Immature natural killer cell (primary cell): ENCODE data around the gene PRR12. TPM values are rescaled to one million over a fixed set of nuclear protein-coding genes. Genes with fewer than 3 reads are reported as not detected.

Experiments used
- DNase-seq, 3 donors: peaks; one replicate each; pipeline ENCODE4 v3.0.0; 2022; ENCODE audit warnings: mixed read lengths in 1 of 3
- H3K27ac Mint-ChIP-seq, 6 donors: one replicate each; pipeline ENCODE4 v1.8.0; 2020; ENCODE audit warnings: mixed read lengths in 6 of 6, mild to moderate bottlenecking in 5 of 6, inconsistent platforms in 4 of 6, moderate library complexity in 3 of 6
- H3K27me3 Mint-ChIP-seq, 3 donors: one replicate each; pipeline ENCODE4 v1.8.0; 2020 to 2021; ENCODE audit warnings: low read depth in 3 of 3, mild to moderate bottlenecking in 3 of 3, mixed read lengths in 3 of 3, moderate library complexity in 3 of 3, inconsistent platforms in 1 of 3
- H3K36me3 Mint-ChIP-seq, 3 donors: one replicate each; pipeline ENCODE4 v1.8.0; 2020; ENCODE audit warnings: mixed read lengths in 3 of 3, inconsistent platforms in 2 of 3, mild to moderate bottlenecking in 2 of 3
- H3K4me1 Mint-ChIP-seq, 2 donors: one replicate each; pipeline ENCODE4 v1.8.0; 2020; ENCODE audit warnings: inconsistent platforms in 2 of 2, mild to moderate bottlenecking in 2 of 2, mixed read lengths in 2 of 2, moderate library complexity in 1 of 2
- H3K4me3 Mint-ChIP-seq, 5 donors: one replicate each; pipeline ENCODE4 v1.8.0; 2020; ENCODE audit warnings: mild to moderate bottlenecking in 5 of 5, mixed read lengths in 5 of 5, inconsistent platforms in 3 of 5, moderate library complexity in 3 of 5
- H3K9me3 Mint-ChIP-seq, 6 donors: one replicate each; pipeline ENCODE4 v1.8.0; 2020; ENCODE audit warnings: mild to moderate bottlenecking in 6 of 6, mixed read lengths in 6 of 6, inconsistent platforms in 4 of 6, moderate library complexity in 3 of 6
- polyA plus RNA-seq, 3 donors: library from polyadenylated mRNA; unstranded; fragments of 300-500 nt; fragmentation: Illumina TruSeq; gene quantifications; one replicate each; pipeline ENCODE4 v1.2.3, GENCODE V29; 2021

Gene PRR12
- polyA plus RNA-seq, 3 donors from 2014 or later, result 0.21 to 4.0 (median 2.0) TPM

- H3K27ac Mint-ChIP-seq, result peak overlapping the region; percentile 81 to 99 (median 96)
- peak; percentile 61 to 62 (median 61) for DNase-seq
- peaks cover 4 to 11% (median 6%) of the 10 kb centered on the region in 3 donors for H3K36me3 Mint-ChIP-seq
- H3K4me1 Mint-ChIP-seq, result peaks cover 18 to 20% of the 10 kb centered on the region in 2 donors
- peaks cover 2 to 7% (median 5%) of the 10 kb centered on the region in 3 donors for H3K27me3 Mint-ChIP-seq
- peak overlapping the region; percentile 47 to 74 (median 67) for H3K4me3 Mint-ChIP-seq
- no peaks in the 10 kb centered on the region for H3K9me3 Mint-ChIP-seq
These were observed 64.8 kb downstream of the PRR12 start for GRCh38 chr19:49655570-49656455.

DNA sequence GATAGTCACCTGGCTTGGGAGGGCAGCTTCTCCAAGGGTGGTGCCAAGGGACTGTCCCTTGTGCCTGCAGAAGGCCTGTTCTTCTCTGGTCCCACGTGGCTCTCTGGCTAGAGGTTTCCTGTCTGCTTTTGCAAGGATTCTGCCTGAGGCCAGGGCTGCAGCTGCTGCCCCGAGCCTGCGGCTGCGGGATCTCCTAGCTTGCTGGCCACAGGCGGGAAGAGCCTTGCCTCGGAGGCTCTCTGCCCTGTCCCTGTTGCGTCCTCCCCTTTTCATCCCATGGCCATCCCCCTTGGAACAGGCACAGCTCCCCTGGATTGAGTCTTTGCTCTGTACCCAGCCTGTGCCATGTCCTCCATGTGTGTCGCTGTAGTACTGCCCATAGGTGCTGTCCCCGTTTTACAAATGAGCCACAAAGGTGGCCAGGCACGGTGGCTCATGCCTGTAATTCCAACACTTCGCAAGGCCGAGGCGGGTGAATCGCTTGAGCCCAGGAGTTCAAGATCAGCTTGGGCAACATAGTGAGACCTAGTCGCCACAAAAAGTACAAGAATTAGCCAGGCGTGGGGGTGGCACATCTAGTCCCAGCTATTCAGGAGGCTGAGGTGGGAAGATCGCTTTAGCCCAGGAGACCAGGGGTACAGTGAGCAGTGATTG lies 65.6 kb downstream of the PRR12 start:
- peaks cover 18 to 20% of the 10 kb centered on the region in 2 donors for H3K4me1 Mint-ChIP-seq
- no peak for DNase-seq
- peaks cover 4 to 11% (median 6%) of the 10 kb centered on the region in 3 donors for H3K36me3 Mint-ChIP-seq
- H3K27ac Mint-ChIP-seq, result peak overlapping the region; percentile 81 to 99 (median 96)
- peaks cover 2 to 7% (median 5%) of the 10 kb centered on the region in 3 donors for H3K27me3 Mint-ChIP-seq
- no peaks in the 10 kb centered on the region for H3K9me3 Mint-ChIP-seq
- peak overlapping the region in 3 of 5 donors; percentile 1 to 74 (median 69) for H3K4me3 Mint-ChIP-seq

- Mint-ChIP-seq H3K4me1 (peaks cover 18 to 22% of the 10 kb centered on the region in 2 donors), H3K27ac (peak overlapping the region in 2 of 6 donors; percentile 46 to 67), H3K36me3 (peaks cover 4 to 11% (median 6%) of the 10 kb centered on the region in 3 donors), H3K9me3 (no peaks in the 10 kb centered on the region), H3K27me3 (peaks cover 3 to 7% (median 5%) of the 10 kb centered on the region in 3 donors), H3K4me3 (no peak overlapping the region)
- no peak for DNase-seq
These were observed 66.6 kb downstream of the PRR12 start for GRCh38 chr19:49657493-49658138.

- Mint-ChIP-seq H3K4me1 (peaks cover 19 to 27% of the 10 kb centered on the region in 2 donors), H3K36me3 (peaks cover 4 to 11% (median 6%) of the 10 kb centered on the region in 3 donors), H3K27ac (peak overlapping the region in 1 of 6 donors; percentile 46), H3K27me3 (peaks cover 3 to 7% (median 4%) of the 10 kb centered on the region in 3 donors), H3K4me3 (no peak overlapping the region), H3K9me3 (no peaks in the 10 kb centered on the region)
- no peak for DNase-seq
These were observed 67.1 kb downstream of the PRR12 start for GRCh38 chr19:49658139-49658517.

GRCh38 chr19:49658566-49659442 lies 67.8 kb downstream of the PRR12 start:
- H3K4me1 Mint-ChIP-seq, result peaks cover 25 to 32% of the 10 kb centered on the region in 2 donors
- no peaks in the 10 kb centered on the region for H3K9me3 Mint-ChIP-seq
- H3K4me3 Mint-ChIP-seq, result no peak overlapping the region
- peak overlapping the region in 2 of 6 donors; percentile 46 to 53 for H3K27ac Mint-ChIP-seq
- peaks cover 4 to 11% (median 6%) of the 10 kb centered on the region in 3 donors for H3K36me3 Mint-ChIP-seq
- H3K27me3 Mint-ChIP-seq, result peaks cover 4 to 10% (median 4%) of the 10 kb centered on the region in 3 donors
- DNase-seq, result no peak

DNA sequence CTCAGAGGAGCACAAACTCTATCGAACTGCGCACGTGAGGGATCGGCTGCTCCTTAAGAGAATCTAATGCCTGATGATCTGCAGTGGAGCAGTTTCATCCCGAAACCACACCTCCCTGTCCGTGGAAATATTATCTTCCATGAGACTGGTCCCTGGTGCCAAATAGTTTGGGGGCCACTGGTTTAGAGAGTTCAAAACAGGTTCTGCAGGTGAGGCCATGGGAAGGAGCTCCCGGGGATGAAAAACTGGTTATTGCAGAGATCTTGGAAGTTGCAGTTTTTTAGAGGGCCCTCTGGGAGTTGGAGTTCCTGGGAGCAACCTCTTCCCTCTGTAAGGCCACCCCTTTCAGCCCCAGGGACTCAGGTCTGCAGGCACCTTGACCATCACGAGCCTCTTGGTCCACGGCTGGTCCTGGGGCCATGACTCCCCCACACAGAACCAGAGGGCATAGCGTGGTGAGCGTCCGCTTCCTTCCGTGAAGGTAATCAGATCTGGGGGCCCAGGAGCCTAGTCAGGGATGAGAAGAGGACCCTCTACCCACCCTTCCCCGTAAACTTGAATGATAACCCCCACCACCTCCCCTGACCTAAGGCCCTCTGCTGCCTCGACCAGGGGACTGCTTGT lies 69.5 kb downstream of the PRR12 start:
- Mint-ChIP-seq H3K36me3 (peaks cover 0 to 4% (median 0%) of the 10 kb centered on the region in 3 donors), H3K4me1 (peaks cover 34 to 35% of the 10 kb centered on the region in 2 donors), H3K4me3 (no peak overlapping the region), H3K9me3 (no peaks in the 10 kb centered on the region), H3K27ac (peak overlapping the region in 5 of 6 donors; percentile 15 to 57 (median 21)), H3K27me3 (peaks cover 8 to 13% (median 10%) of the 10 kb centered on the region in 3 donors)
- no peak for DNase-seq

DNA sequence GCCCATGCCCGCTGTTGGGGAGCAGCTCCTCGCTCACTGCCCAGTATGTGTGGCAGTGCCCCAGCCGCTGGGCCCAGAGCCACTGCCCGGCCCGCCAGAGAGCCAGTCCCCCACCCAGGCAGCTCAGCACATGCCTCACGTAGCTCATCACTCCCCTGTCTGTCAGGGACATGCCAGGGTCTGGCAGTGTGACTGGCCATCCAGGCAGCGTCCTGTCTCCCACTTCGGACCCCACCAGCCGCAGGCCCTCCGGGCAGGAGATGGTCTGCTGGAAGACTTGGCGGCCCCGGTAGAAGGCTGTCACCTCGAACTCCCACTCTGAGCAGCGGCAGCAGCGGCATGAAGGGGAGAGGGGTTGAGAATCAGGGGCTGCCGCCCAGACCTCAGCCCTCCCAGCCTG lies 71.0 kb downstream of the PRR12 start:
- no peak for DNase-seq
- peak overlapping the region in 1 of 5 donors; percentile 18 for H3K4me3 Mint-ChIP-seq
- peak overlapping the region in 1 of 6 donors; percentile 39 for H3K27ac Mint-ChIP-seq
- peaks cover 0 to 4% (median 0%) of the 10 kb centered on the region in 3 donors for H3K36me3 Mint-ChIP-seq
- H3K9me3 Mint-ChIP-seq, result no peaks in the 10 kb centered on the region
- peaks cover 37 to 44% of the 10 kb centered on the region in 2 donors for H3K4me1 Mint-ChIP-seq
- peaks cover 7 to 14% (median 12%) of the 10 kb centered on the region in 3 donors for H3K27me3 Mint-ChIP-seq

DNA sequence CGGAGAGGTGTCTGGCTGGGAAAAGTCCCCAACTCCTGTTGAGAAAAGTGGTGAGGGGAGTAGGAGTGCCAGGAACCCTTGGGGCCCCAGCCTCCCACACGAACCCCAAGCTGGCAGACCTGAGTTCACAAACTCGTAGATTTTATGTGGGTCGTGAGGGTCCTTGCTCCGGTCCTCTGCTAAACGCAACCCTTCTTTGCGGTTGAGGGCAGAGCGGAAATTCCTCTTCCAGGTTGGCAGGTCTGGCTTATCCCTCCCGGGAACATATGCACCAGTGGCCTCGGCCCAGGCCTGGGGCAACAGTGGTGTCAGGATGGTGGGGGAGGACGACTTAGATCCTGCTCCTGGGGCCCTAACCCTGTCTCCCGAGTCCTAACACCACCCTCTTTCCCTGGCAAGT lies 72.2 kb downstream of the PRR12 start:
- DNase-seq, result no peak
- H3K4me3 Mint-ChIP-seq, result peak overlapping the region; percentile 96 to 99 (median 97)
- H3K4me1 Mint-ChIP-seq, result peaks cover 44 to 50% of the 10 kb centered on the region in 2 donors
- no peaks in the 10 kb centered on the region for H3K9me3 Mint-ChIP-seq
- H3K27ac Mint-ChIP-seq, result peak overlapping the region; percentile 93 to 99 (median 96)
- no peaks in the 10 kb centered on the region for H3K36me3 Mint-ChIP-seq
- H3K27me3 Mint-ChIP-seq, result peaks cover 7 to 12% (median 11%) of the 10 kb centered on the region in 3 donors

- Mint-ChIP-seq H3K27ac (peak overlapping the region; percentile 93 to 99 (median 96)), H3K4me3 (peak overlapping the region; percentile 96 to 99 (median 97)), H3K27me3 (peaks cover 7 to 12% (median 11%) of the 10 kb centered on the region in 3 donors), H3K9me3 (no peaks in the 10 kb centered on the region), H3K4me1 (peaks cover 44 to 50% of the 10 kb centered on the region in 2 donors), H3K36me3 (peaks cover 0 to under 1% (median 0%) of the 10 kb centered on the region in 3 donors)
- DNase-seq, result peak; percentile 80 to 85 (median 82)
These were observed 73.4 kb downstream of the PRR12 start for GRCh38 chr19:49664171-49665035.

DNA sequence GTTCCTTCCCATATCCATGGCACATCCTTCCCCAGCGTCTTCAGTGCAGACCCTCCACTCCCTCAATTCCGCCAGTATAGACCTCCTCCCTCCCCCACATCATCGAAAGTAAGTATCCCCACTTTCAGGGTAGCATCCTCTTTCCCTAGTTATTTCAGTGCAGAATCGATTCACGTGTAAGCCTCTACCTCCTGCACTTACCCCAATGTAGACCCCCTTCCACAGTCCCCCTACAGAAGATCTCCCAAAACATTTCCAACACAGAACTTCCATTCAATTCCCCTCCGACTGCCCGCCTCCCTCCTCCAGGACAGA lies 74.0 kb downstream of the PRR12 start:
- Mint-ChIP-seq H3K9me3 (no peaks in the 10 kb centered on the region), H3K27me3 (peaks cover 7 to 12% (median 11%) of the 10 kb centered on the region in 3 donors), H3K4me1 (peaks cover 44 to 50% of the 10 kb centered on the region in 2 donors), H3K4me3 (peak overlapping the region; percentile 96 to 99 (median 97)), H3K27ac (peak overlapping the region; percentile 93 to 99 (median 96)), H3K36me3 (peaks cover 0 to 5% (median 3%) of the 10 kb centered on the region in 3 donors)
- peak in 1 of 3 donors; percentile 27 for DNase-seq

DNA sequence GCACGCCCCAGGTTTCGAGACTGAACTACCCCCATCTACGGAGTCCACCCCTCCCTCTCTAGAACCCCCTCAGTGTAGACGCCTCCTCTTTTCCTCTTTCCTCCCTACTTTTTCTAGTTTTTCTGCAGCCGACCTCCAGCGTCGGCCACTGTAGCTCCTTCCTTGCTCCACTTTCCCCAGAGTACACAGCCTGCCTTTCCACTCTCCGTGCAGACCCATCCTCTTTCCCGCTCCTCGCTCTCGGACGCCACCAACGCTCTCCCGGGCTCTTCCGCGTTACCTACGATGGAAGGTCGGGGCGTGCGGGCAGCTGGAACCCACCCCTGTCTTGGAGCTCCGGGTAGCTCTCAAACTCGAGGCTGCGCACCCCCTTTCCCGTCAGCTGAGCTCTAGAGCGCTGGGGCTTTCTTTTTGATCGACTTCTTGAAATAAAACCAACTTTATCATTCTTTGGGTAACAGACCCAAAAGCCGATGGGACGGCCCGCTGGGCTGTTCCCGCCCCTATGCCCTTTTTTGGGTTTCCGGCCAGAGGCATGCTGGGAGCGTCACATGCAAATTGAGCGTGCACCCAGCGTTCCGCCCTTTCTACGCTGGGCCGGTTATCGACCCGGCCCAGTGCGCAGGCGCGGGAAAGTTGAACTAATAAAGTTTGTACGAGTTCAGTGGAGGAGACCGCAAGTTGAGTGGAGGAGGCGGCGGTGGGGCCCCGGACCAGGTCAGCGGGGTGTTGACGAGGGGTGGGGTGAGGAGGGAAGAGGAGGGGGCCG lies 74.6 kb downstream of the PRR12 start, which contains the start of the genes BCL2L12 and IRF3:
BCL2L12 (plus strand) TSS at position 583 of the 769 bp plus-strand sequence. CDS start 760 bp downstream, outside the sequence.
IRF3 (minus strand) TSS at position 507 of the 769 bp plus-strand sequence. CDS start 1,019 bp downstream, outside the sequence.
- Mint-ChIP-seq H3K27ac (peak within 1 kb of the TSS; percentile 93 to 99 (median 96)), H3K36me3 (peaks cover 0 to 5% (median 3%) of the 10 kb centered on the region in 3 donors), H3K4me3 (peak within 1 kb of the TSS; percentile 96 to 99 (median 97)), H3K4me1 (peaks cover 44 to 45% of the 10 kb centered on the region in 2 donors), H3K27me3 (peaks cover 7 to 12% (median 11%) of the 10 kb centered on the region in 3 donors), H3K9me3 (no peaks in the 10 kb centered on the region)
- DNase-seq, result peak; percentile 98
